ENCODE data around the gene RNF6. TPM values are rescaled to one million over a fixed set of nuclear protein-coding genes. Genes with fewer than 3 reads are reported as not detected.
"Not testable (repeated sequence)": the region's sequence is repeated elsewhere in the genome, so short reads cannot be mapped to it uniquely, and the experiment has no call there.

Gene RNF6
- 41.7 and 47.6 TPM in 2 replicates for total RNA-seq (2014; rRNA removed)
- polyA plus RNA-seq (2012): 15.5 TPM

- DNase-seq (ENCODE audit: low read depth): peak; percentile 98
Measured at GRCh38 chr13:26221721-26222519, at the start of gene RNF6. TSS of gene RNF6 (minus strand) at chr13:26222314. CDS start at chr13:26219649, 2,665 bp downstream.

GRCh38 chr13:26270707-26271106 is 48.6 kb upstream of the RNF6 start:
- no peak for DNase-seq (ENCODE audit: low read depth)

GRCh38 chr13:26266311-26266710 is 44.2 kb upstream of the RNF6 start:
- DNase-seq (ENCODE audit: low read depth): no peak

- no peak for DNase-seq (ENCODE audit: low read depth)
Measured at GRCh38 chr13:26262156-26262555, 40.0 kb upstream of the RNF6 start.

GRCh38 chr13:26259634-26260033 is 37.5 kb upstream of the RNF6 start:
- no peak for DNase-seq (ENCODE audit: low read depth)

GRCh38 chr13:26257049-26257448 is 34.9 kb upstream of the RNF6 start:
- no peak for DNase-seq (ENCODE audit: low read depth)

GRCh38 chr13:26255691-26256277 is 33.7 kb upstream of the RNF6 start:
- peak; percentile 29 for DNase-seq (ENCODE audit: low read depth)

- DNase-seq (ENCODE audit: low read depth): no peak
Measured at GRCh38 chr13:26255115-26255514, 33.0 kb upstream of the RNF6 start.

GRCh38 chr13:26254583-26255111 is 32.5 kb upstream of the RNF6 start:
- peak; percentile 33 for DNase-seq (ENCODE audit: low read depth)

- peak; percentile 94 for DNase-seq (ENCODE audit: low read depth)
Measured at GRCh38 chr13:26253787-26254582, 31.9 kb upstream of the RNF6 start, which contains the start of gene CDK8. TSS of gene CDK8 (plus strand) at chr13:26254129. CDS start at chr13:26254642, 513 bp downstream.

GRCh38 chr13:26253262-26253786 is 31.2 kb upstream of the RNF6 start:
- no peak for DNase-seq (ENCODE audit: low read depth)

- not testable (repeated sequence) for DNase-seq (ENCODE audit: low read depth)
Measured at GRCh38 chr13:26252006-26252405, 29.9 kb upstream of the RNF6 start.

GRCh38 chr13:26249551-26249950 is 27.4 kb upstream of the RNF6 start:
- no peak for DNase-seq (ENCODE audit: low read depth)

GRCh38 chr13:26247608-26248007 is 25.5 kb upstream of the RNF6 start:
- no peak for DNase-seq (ENCODE audit: low read depth)

- DNase-seq (ENCODE audit: low read depth): no peak
Measured at GRCh38 chr13:26247011-26247410, 24.9 kb upstream of the RNF6 start.

GRCh38 chr13:26246154-26246553 is 24.0 kb upstream of the RNF6 start:
- no peak for DNase-seq (ENCODE audit: low read depth)

- no peak for DNase-seq (ENCODE audit: low read depth)
Measured at GRCh38 chr13:26236296-26236695, 14.2 kb upstream of the RNF6 start.

GRCh38 chr13:26230703-26231102 is 8.6 kb upstream of the RNF6 start:
- no peak for DNase-seq (ENCODE audit: low read depth)

GRCh38 chr13:26229080-26229615 is 7.0 kb upstream of the RNF6 start:
- no peak for DNase-seq (ENCODE audit: low read depth)

- no peak for DNase-seq (ENCODE audit: low read depth)
Measured at GRCh38 chr13:26228096-26228495, 6.0 kb upstream of the RNF6 start.

All from LHCN-M2 (cell line).